ENCODE data around the gene MAT1A.

The MAT1A gene

DNA sequence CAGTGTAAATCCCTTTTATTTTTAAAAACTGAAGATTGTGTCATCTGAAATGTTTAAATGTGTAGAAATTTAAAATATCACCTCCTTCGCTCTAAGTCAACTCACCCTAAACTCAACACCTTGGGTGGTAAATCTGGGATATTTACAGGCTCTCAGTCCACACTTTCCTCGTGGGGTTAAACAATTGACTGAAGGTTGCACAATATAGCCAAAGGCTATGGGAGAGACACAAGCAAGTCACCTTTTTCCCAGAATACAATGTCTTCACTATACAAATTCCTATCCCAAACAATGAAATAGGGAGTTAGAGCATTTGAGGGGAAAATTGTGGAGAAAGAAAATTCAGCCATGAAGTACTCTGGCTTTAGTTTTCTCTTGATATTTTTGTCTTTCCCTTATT is 32.7 kb upstream of the MAT1A start:
- no peak for DNase-seq (ENCODE audit: low read depth, low spot score)
- no peak overlapping the region for H3K4me3 ChIP-seq (ENCODE audit: low read depth, low read length)
- ChIA-PET POLR2A (no interaction called here), CTCF (no interaction called here)
- TF ChIP-seq, protein P1, sequence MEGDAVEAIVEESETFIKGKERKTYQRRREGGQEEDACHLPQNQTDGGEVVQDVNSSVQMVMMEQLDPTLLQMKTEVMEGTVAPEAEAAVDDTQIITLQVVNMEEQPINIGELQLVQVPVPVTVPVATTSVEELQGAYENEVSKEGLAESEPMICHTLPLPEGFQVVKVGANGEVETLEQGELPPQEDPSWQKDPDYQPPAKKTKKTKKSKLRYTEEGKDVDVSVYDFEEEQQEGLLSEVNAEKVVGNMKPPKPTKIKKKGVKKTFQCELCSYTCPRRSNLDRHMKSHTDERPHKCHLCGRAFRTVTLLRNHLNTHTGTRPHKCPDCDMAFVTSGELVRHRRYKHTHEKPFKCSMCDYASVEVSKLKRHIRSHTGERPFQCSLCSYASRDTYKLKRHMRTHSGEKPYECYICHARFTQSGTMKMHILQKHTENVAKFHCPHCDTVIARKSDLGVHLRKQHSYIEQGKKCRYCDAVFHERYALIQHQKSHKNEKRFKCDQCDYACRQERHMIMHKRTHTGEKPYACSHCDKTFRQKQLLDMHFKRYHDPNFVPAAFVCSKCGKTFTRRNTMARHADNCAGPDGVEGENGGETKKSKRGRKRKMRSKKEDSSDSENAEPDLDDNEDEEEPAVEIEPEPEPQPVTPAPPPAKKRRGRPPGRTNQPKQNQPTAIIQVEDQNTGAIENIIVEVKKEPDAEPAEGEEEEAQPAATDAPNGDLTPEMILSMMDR (IDR thresholded peaks at IDR 0.05; ENCODE audit: insufficient read depth, low read length, missing control alignments): no peak

DNA sequence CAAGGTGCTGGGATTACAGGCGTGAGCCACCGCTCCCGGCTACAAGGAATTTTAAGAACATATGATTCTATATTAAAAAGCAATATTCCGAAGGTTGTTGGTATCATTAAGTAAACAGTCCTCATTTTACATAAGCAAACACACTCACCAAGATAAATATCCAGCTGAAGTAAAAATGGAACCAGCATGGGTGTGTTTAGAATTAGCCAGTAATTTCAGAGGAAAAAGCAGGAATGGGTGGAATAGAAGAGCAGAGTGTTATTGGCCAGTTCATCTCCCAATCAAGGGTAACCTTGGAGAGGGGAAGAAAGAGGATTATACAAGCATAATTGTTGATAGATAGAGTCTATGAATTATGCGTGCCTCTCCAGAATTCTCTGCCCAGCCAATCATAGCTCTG is 31.7 kb upstream of the MAT1A start:
- ChIA-PET CTCF (interaction anchor here (0.8 kb wide), 1 partner anchor 28 kb away, joined by 3 read pairs; no protein-coding TSS in a partner anchor), POLR2A (no interaction called here)
- H3K4me3 ChIP-seq (ENCODE audit: low read depth, low read length): no peak overlapping the region
- no peak for DNase-seq (ENCODE audit: low read depth, low spot score)
- TF ChIP-seq, protein P1 (IDR thresholded peaks at IDR 0.05; ENCODE audit: insufficient read depth, low read length, missing control alignments): no peak

DNA sequence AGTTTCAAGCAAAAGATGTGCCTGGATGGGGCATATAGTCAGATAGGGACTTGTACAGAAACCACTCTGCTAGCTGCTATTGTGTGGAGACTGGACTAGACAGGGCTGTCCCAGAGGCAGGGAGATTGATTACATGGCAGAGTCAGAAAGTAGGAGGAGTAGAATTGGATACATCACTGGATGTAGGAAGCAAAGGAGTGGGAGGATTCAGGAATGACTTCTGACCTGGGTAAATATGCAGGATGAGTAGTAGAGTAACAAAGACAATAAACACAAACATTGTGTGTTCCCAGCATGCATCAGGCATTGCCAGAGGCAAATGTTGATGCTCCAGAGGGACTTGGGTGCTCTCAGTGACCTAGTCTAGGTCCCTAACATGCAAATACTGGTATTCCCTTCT is 30.9 kb upstream of the MAT1A start:
- no peak for DNase-seq (ENCODE audit: low read depth, low spot score)
- no peak overlapping the region for H3K4me3 ChIP-seq (ENCODE audit: low read depth, low read length)
- TF ChIP-seq, protein P1 (IDR thresholded peaks at IDR 0.05; ENCODE audit: insufficient read depth, low read length, missing control alignments): no peak
- ChIA-PET POLR2A (no interaction called here), CTCF (no interaction called here)

DNA sequence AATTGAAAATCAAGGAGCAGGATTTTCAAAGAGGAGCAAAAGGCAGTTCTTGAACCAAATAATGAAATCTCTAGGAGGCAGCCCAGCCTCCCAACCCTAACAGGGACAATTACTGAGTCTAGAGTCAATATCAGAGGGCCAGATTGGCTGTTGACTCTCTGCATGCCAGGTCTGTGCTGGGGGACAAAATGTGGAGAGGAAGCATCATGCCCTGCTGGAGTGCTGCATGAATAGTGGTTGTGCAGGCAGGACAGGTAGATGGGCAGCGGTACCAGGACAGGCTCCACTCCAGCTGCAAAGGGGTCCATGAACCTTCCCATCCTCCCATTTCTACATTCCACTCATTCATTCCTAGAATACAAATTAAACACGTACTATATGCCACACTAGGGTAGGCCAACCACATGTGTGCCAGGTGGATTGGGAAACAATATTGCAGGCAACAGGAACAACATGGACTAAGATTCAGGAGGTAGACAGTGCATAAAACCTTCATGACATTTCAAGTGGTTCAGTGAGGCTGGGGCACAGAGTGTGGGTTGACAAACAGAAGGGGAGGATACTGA is 30.4 kb upstream of the MAT1A start:
- ChIA-PET POLR2A (no interaction called here), CTCF (no interaction called here)
- no peak for DNase-seq (ENCODE audit: low read depth, low spot score)
- TF ChIP-seq, protein P1 (IDR thresholded peaks at IDR 0.05; ENCODE audit: insufficient read depth, low read length, missing control alignments): no peak
- H3K4me3 ChIP-seq (ENCODE audit: low read depth, low read length): no peak overlapping the region

DNA sequence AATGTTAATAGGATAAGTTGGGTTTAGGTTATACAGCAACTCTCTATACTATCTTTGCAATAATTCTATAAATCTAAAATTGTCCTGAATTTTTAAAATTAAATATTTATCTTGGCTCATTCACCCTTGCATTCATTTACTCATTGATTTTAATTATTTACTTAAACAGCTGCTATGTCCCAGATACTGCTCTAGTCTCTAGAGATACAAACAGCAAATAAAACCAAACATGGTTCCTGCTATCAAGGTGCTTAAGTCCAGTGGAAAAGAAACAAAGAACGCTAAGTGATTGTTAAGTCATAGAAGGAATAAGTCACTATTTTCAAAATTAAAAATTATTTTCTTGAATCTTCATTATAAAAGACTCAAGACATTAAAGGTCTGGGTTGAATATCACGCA is 29.9 kb upstream of the MAT1A start:
- ChIA-PET CTCF (no interaction called here), POLR2A (no interaction called here)
- TF ChIP-seq, protein P1 (IDR thresholded peaks at IDR 0.05; ENCODE audit: insufficient read depth, low read length, missing control alignments): no peak
- no peak for DNase-seq (ENCODE audit: low read depth, low spot score)
- H3K4me3 ChIP-seq (ENCODE audit: low read depth, low read length): no peak overlapping the region

DNA sequence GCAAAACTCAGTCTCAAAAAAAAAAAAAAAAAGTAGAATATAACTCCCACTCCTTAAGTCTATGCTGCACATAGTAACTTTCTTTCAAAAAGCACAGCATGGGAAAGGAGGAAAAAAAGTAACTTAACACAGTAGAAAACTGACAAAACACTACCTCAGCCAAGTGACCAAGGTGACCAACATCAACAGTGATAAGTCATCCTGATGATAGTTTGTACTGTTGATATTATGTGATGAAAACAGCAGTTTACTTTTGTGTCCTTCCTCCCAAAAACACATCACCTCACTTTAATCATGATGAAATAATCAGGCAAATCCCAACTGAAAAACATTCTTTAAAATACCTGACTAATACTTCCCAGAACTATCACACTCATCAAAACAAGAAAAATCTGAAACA is 29.3 kb upstream of the MAT1A start:
- CTCF ChIA-PET: no interaction called here
- DNase-seq (ENCODE audit: low read depth, low spot score): no peak
- POLR2A ChIA-PET: no interaction called here
- TF ChIP-seq, protein P1 (IDR thresholded peaks at IDR 0.05; ENCODE audit: insufficient read depth, low read length, missing control alignments): no peak
- no peak overlapping the region for H3K4me3 ChIP-seq (ENCODE audit: low read depth, low read length)

Measured in AG04449 (cell line).